HepG2 (cell line): ENCODE data around the gene PPP4R1. TPM values are rescaled to one million over a fixed set of nuclear protein-coding genes. Genes with fewer than 3 reads are reported as not detected.

Source experiments
- ATAC-seq: fragments of 200-7000 bp; cut with Tn5 transposase; 3 replicates; pipeline ENCODE4 v1.9.1; 2020; ENCODE audit warnings: mild to moderate bottlenecking, moderate library complexity
- BruUV-seq: library from RNA; stranded (reverse); fragments of 400-500 nt; replicated peaks from 2 replicates; lab custom pipeline; 2021; lab: Mats Ljungman, UMichigan
- CTCF ChIA-PET: fragments of 300-600 bp; formaldehyde crosslinking; extraction: SDS; loops from one replicate; lab custom pipeline; 2021; ENCODE audit warnings: low total read pairs, inconsistent platforms, low intra/inter-chr PET ratio; lab: Yijun Ruan, JAX
- POLR2A ChIA-PET: fragments of 350-600 bp; sonication (Branson Sonifier 250); formaldehyde crosslinking; loops from one replicate; lab custom pipeline; 2020; ENCODE audit warnings: antibody characterized with exemption, inconsistent platforms; lab: Yijun Ruan, JAX
- DNase-seq: peaks from one replicate; pipeline ENCODE4 v3.0.0-alpha.2; 2015; ENCODE audit warnings: low spot score
- FAIRE-seq: peaks from 3 replicates; lab custom pipeline; 2011; peaks lifted over from hg19 to GRCh38; lab: Jason Lieb, UNC
- H2AFZ ChIP-seq: one replicate; pipeline ENCODE4 v1.6.1; 2011; ENCODE audit warnings: low read length, inconsistent platforms
- H3K27ac ChIP-seq: fragments of 300-600 bp; 3 replicates; pipeline ENCODE4 v1.8.0; 2011; ENCODE audit warnings: mixed run types, mild to moderate bottlenecking, mixed read lengths, low read length, inconsistent platforms; ENCODE audit not compliant: insufficient read depth; ENCODE audit errors: extremely low read length
- H3K27me3 ChIP-seq, 2 experiments: fragments of 200-600 bp in 1 of 2; 2 replicates in 1 of 2; 3 replicates in 1 of 2; pipeline versions ENCODE4 v1.6.0 to v1.8.0; 2011; ENCODE audit warnings: low read length in 2 of 2, mild to moderate bottlenecking in 2 of 2, moderate library complexity in 2 of 2, inconsistent platforms in 1 of 2; ENCODE audit not compliant: insufficient read depth in 2 of 2, control insufficient read depth in 1 of 2
- H3K36me3 ChIP-seq, 2 experiments: fragments of 200-600 bp in 1 of 2; replicated peaks in 1 of 2; 2 replicates in 1 of 2; 3 replicates in 1 of 2; pipeline versions ENCODE4 v1.5.1 to v1.8.0; 2011; ENCODE audit warnings: low read length in 2 of 2, inconsistent platforms in 1 of 2; ENCODE audit not compliant: insufficient read depth in 2 of 2, control insufficient read depth in 1 of 2
- H3K4me1 ChIP-seq: 2 replicates; pipeline ENCODE4 v1.5.1; 2012; ENCODE audit warnings: low read length, inconsistent platforms; ENCODE audit not compliant: insufficient read depth
- H3K4me2 ChIP-seq: 2 replicates; pipeline ENCODE4 v1.6.0; 2011; ENCODE audit warnings: low read depth, low read length, inconsistent platforms
- H3K4me3 ChIP-seq, 3 experiments: fragments of 200-600 bp in 1 of 3; sonication (generic), shearing (Covaris generic) in 1 of 3; replicated peaks in 1 of 3; 2 replicates each; pipeline ENCODE4 v1.5.1; 2011 to 2016; ENCODE audit warnings: low read length in 3 of 3, inconsistent platforms in 2 of 3, low read depth in 2 of 3, mild to moderate bottlenecking in 2 of 3, control low read depth in 1 of 3, mixed read lengths in 1 of 3; ENCODE audit not compliant: insufficient read depth in 1 of 3
- H3K79me2 ChIP-seq: one replicate; pipeline ENCODE4 v1.6.1; 2011; ENCODE audit warnings: low read length, inconsistent platforms; ENCODE audit not compliant: insufficient read depth
- H3K9ac ChIP-seq: 2 replicates; pipeline ENCODE4 v1.6.0; 2011; ENCODE audit warnings: mild to moderate bottlenecking, low read depth, low read length, inconsistent platforms; ENCODE audit not compliant: insufficient read depth
- H3K9me3 ChIP-seq: 2 replicates; pipeline ENCODE4 v1.5.1; 2012; ENCODE audit warnings: mild to moderate bottlenecking, low read length
- H4K20me1 ChIP-seq: 2 replicates; pipeline ENCODE4 v1.6.0; 2011; ENCODE audit warnings: inconsistent platforms, mild to moderate bottlenecking, low read length, moderate library complexity; ENCODE audit not compliant: insufficient read depth
- CCDC6 ChIP-seq: sonication (generic); formaldehyde crosslinking; IDR thresholded peaks from 2 replicates; pipeline ENCODE4 v1.8.1; 2022; ENCODE audit warnings: mild to moderate bottlenecking, missing genetic modification reagents, moderate library complexity
- FOXC1 ChIP-seq: sonication (generic); formaldehyde crosslinking; IDR thresholded peaks from 2 replicates; pipeline ENCODE4 v1.8.0; 2022; ENCODE audit warnings: mild to moderate bottlenecking, missing genetic modification reagents, borderline replicate concordance
- ZNF883 ChIP-seq: sonication (generic); formaldehyde crosslinking; IDR thresholded peaks from 2 replicates; pipeline ENCODE4 v1.5.1; 2020; ENCODE audit warnings: mild to moderate bottlenecking, missing genetic modification reagents; ENCODE audit errors: not compliant biosample characterization
- WGBS: methylation state at CpG from one replicate; pipeline ENCODE4 v1.1.6; 2017; ENCODE audit warnings: low lambda C conversion rate; 5-methylcytosine and 5-hydroxymethylcytosine counted together
- in situ Hi-C: cut with HindIII; loops from 2 replicates; pipeline ENCODE4 v1.10.0; 2017; ENCODE audit warnings: low pct_unique_long_range_greater_than_20kb; ENCODE audit not compliant: extremely low pct_ligation_motif_present
- intact Hi-C: fragments of 100-400 bp; cut with micrococcal nuclease; formaldehyde crosslinking; loops from one replicate; pipeline ENCODE4 v1.10.0; 2022; ENCODE audit not compliant: unreplicated experiment
- polyA plus RNA-seq, 8 experiments: library from polyadenylated mRNA; depleted of rRNA in 3 of 8; stranded (reverse) in 7 of 8; unstranded in 1 of 8; fragments of >200 nt; fragmentation: Illumina TruSeq in 4 of 8; extraction: Trizol in 4 of 8; gene quantifications; 2 replicates each; pipeline versions ENCODE4 v1.2.1 to v1.2.3, GENCODE V29; 2011 to 2016; ENCODE audit warnings: low read depth in 4 of 8, missing spikeins in 1 of 8, mixed read lengths in 1 of 8; ENCODE audit not compliant: insufficient read depth in 1 of 8
- total RNA-seq, 5 experiments: library from RNA; depleted of rRNA; stranded (reverse); fragments of >200 nt; fragmentation: Illumina TruSeq; extraction: Trizol; gene quantifications; 2 replicates each; pipeline ENCODE4 v1.2.3, GENCODE V29; 2016; ENCODE audit warnings: low read depth in 1 of 5
- TF ChIP-seq, protein P1 (sequence below): sonication (generic); formaldehyde crosslinking; IDR thresholded peaks from 2 replicates; pipeline ENCODE4 v1.4.0; 2020; ENCODE audit warnings: missing genetic modification reagents, borderline replicate concordance

Gene PPP4R1
- total and polyA plus RNA-seq, 2 of the 13 experiments (the other 11 are each of a cell fraction or from before 2014, with no cell fraction given), result 66.5 to 72.4 TPM

DNA sequence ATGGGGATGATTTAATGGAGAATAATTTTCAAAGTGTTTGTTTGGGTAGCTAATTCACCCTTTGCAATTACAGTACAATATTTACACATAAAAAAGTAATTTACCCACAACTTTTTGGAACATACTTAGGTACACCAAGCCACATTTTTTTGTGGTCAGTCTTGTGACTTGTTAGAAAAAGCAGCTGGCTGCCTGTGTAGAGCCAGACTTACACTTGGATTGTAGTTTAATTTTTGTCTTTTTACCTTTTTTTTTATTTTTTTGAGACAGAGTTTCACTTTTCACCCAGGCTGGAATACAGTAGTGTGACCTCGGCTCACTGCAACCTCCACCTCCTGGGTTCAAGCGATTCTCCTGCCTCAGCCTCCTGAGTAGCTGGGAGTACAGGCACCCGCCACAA lies 93.7 kb downstream of the PPP4R1 start:
- in situ Hi-C loops, result no loop called here

More for the DNA sequence above, 93.7 kb downstream of the PPP4R1 start:
- no peaks in the 10 kb centered on the region; a peak in 1 of 5 replicates for H3K27me3 ChIP-seq
- no peak for TF ChIP-seq FOXC1 (CRISPR knock-in tag)
- no peak for TF ChIP-seq ZNF883 (CRISPR knock-in tag)
- TF ChIP-seq CCDC6 (CRISPR knock-in tag), result no peak
- TF ChIP-seq, protein P1, sequence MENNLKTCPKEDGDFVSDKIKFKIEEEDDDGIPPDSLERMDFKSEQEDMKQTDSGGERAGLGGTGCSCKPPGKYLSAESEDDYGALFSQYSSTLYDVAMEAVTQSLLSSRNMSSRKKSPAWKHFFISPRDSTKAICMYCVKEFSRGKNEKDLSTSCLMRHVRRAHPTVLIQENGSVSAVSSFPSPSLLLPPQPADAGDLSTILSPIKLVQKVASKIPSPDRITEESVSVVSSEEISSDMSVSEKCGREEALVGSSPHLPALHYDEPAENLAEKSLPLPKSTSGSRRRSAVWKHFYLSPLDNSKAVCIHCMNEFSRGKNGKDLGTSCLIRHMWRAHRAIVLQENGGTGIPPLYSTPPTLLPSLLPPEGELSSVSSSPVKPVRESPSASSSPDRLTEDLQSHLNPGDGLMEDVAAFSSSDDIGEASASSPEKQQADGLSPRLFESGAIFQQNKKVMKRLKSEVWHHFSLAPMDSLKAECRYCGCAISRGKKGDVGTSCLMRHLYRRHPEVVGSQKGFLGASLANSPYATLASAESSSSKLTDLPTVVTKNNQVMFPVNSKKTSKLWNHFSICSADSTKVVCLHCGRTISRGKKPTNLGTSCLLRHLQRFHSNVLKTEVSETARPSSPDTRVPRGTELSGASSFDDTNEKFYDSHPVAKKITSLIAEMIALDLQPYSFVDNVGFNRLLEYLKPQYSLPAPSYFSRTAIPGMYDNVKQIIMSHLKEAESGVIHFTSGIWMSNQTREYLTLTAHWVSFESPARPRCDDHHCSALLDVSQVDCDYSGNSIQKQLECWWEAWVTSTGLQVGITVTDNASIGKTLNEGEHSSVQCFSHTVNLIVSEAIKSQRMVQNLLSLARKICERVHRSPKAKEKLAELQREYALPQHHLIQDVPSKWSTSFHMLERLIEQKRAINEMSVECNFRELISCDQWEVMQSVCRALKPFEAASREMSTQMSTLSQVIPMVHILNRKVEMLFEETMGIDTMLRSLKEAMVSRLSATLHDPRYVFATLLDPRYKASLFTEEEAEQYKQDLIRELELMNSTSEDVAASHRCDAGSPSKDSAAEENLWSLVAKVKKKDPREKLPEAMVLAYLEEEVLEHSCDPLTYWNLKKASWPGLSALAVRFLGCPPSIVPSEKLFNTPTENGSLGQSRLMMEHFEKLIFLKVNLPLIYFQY (CRISPR knock-in tag), result no peak
- H3K9ac ChIP-seq, result no peak overlapping the region
- H3K4me2 ChIP-seq, result no peak overlapping the region
- no peaks in the 10 kb centered on the region for H4K20me1 ChIP-seq
- FAIRE-seq (no peak), ATAC-seq (no peak), DNase-seq (no peak)
- H3K4me3 ChIP-seq, result no peak overlapping the region
- no peak overlapping the region for H3K27ac ChIP-seq
- WGBS, result 95% methylated on average over 3 of the region's 3 CpGs
- intact Hi-C loops, result no loop called here
- no peak overlapping the region for H2AFZ ChIP-seq
- ChIA-PET CTCF (no interaction called here), POLR2A (no interaction called here)
- no peaks in the 10 kb centered on the region for H3K79me2 ChIP-seq
- H3K9me3 ChIP-seq, result no peaks in the 10 kb centered on the region
- peaks cover 23% of the 10 kb centered on the region for H3K4me1 ChIP-seq
- H3K36me3 ChIP-seq, result peaks cover 2 to 21% of the 10 kb centered on the region in 2 experiments; a peak in 4 of 5 replicates
- BruUV-seq, result no TSS peak
